T-helper 2 cell treated with Interferon-gamma antibody and Interleukin-4, amounts not matched to agents 5 μg/mL and 100 μg/mL, for 36 hours (primary cell): ENCODE results near the gene PRM3.

ENCODE experiments used
- DNase-seq: peaks from one replicate; pipeline ENCODE4 v3.0.0; 2021; ENCODE audit warnings: low spot score
- H3K27ac Mint-ChIP-seq: one replicate; pipeline ENCODE4 v1.8.0; 2021; ENCODE audit warnings: mild to moderate bottlenecking, mixed read lengths
- H3K27me3 Mint-ChIP-seq: one replicate; pipeline ENCODE4 v1.8.0; 2021; ENCODE audit warnings: low read depth, mixed read lengths
- H3K36me3 Mint-ChIP-seq: one replicate; pipeline ENCODE4 v1.8.0; 2021; ENCODE audit warnings: low read depth, mixed read lengths
- H3K4me1 Mint-ChIP-seq: one replicate; pipeline ENCODE4 v1.8.0; 2021; ENCODE audit warnings: low read depth, mixed read lengths
- H3K4me3 Mint-ChIP-seq: one replicate; pipeline ENCODE4 v1.8.0; 2022; ENCODE audit warnings: mild to moderate bottlenecking, moderate library complexity, mixed read lengths
- H3K9me3 Mint-ChIP-seq: one replicate; pipeline ENCODE4 v1.8.0; 2021; ENCODE audit warnings: mixed read lengths

Gene PRM3

GRCh38 chr16:11231367-11231970 lies 42.0 kb downstream of the PRM3 start:
- Mint-ChIP-seq H3K4me3 (peak overlapping the region; percentile 72), H3K9me3 (no peaks in the 10 kb centered on the region), H3K27ac (peak overlapping the region; percentile 97), H3K36me3 (no peaks in the 10 kb centered on the region), H3K27me3 (no peaks in the 10 kb centered on the region), H3K4me1 (peaks cover 74% of the 10 kb centered on the region)
- DNase-seq: no peak

- no peaks in the 10 kb centered on the region for H3K27me3 Mint-ChIP-seq
- peak overlapping the region; percentile 77 for H3K27ac Mint-ChIP-seq
- no peaks in the 10 kb centered on the region for H3K9me3 Mint-ChIP-seq
- no peak overlapping the region for H3K4me3 Mint-ChIP-seq
- no peak for DNase-seq
- H3K36me3 Mint-ChIP-seq: no peaks in the 10 kb centered on the region
- H3K4me1 Mint-ChIP-seq: peaks cover 76% of the 10 kb centered on the region
Measured at GRCh38 chr16:11229906-11230305, 43.5 kb downstream of the PRM3 start.

GRCh38 chr16:11229432-11229831 lies 44.0 kb downstream of the PRM3 start:
- H3K27me3 Mint-ChIP-seq: no peaks in the 10 kb centered on the region
- no peak for DNase-seq
- H3K4me1 Mint-ChIP-seq: peaks cover 78% of the 10 kb centered on the region
- H3K4me3 Mint-ChIP-seq: peak overlapping the region; percentile 31
- H3K9me3 Mint-ChIP-seq: no peaks in the 10 kb centered on the region
- H3K27ac Mint-ChIP-seq: peak overlapping the region; percentile 77
- no peaks in the 10 kb centered on the region for H3K36me3 Mint-ChIP-seq

GRCh38 chr16:11225677-11226549 lies 47.5 kb downstream of the PRM3 start:
- no peaks in the 10 kb centered on the region for H3K36me3 Mint-ChIP-seq
- no peaks in the 10 kb centered on the region for H3K27me3 Mint-ChIP-seq
- peak overlapping the region; percentile 85 for H3K4me3 Mint-ChIP-seq
- no peak for DNase-seq
- peak overlapping the region; percentile 98 for H3K27ac Mint-ChIP-seq
- H3K9me3 Mint-ChIP-seq: no peaks in the 10 kb centered on the region
- peaks cover 62% of the 10 kb centered on the region for H3K4me1 Mint-ChIP-seq

GRCh38 chr16:11224894-11225676 lies 48.3 kb downstream of the PRM3 start:
- H3K4me1 Mint-ChIP-seq: peaks cover 64% of the 10 kb centered on the region
- peak; percentile 91 for DNase-seq
- no peaks in the 10 kb centered on the region for H3K9me3 Mint-ChIP-seq
- no peaks in the 10 kb centered on the region for H3K27me3 Mint-ChIP-seq
- peak overlapping the region; percentile 85 for H3K4me3 Mint-ChIP-seq
- H3K27ac Mint-ChIP-seq: peak overlapping the region; percentile 98
- no peaks in the 10 kb centered on the region for H3K36me3 Mint-ChIP-seq

GRCh38 chr16:11224096-11224893 lies 49.1 kb downstream of the PRM3 start:
- peak overlapping the region; percentile 98 for H3K27ac Mint-ChIP-seq
- no peaks in the 10 kb centered on the region for H3K27me3 Mint-ChIP-seq
- DNase-seq: peak; percentile 75
- H3K36me3 Mint-ChIP-seq: peaks cover under 1% of the 10 kb centered on the region
- peaks cover 61% of the 10 kb centered on the region for H3K4me1 Mint-ChIP-seq
- H3K9me3 Mint-ChIP-seq: peaks cover under 1% of the 10 kb centered on the region
- H3K4me3 Mint-ChIP-seq: peak overlapping the region; percentile 85
